HepG2 (cell line): ENCODE data around the gene SLC2A8. TPM values are rescaled to one million over a fixed set of nuclear protein-coding genes. Genes with fewer than 3 reads are reported as not detected.
A peak's percentile ranks its signal among the peaks of the same experiment; 100 is the strongest.

ENCODE experiments used
- ASH2L ChIP-seq: fragments of 300-600, 200-600 bp; sonication (generic); IDR thresholded peaks from 2 replicates; pipeline ENCODE4 v1.7.0; 2017; ENCODE audit warnings: low read depth, mild to moderate bottlenecking, moderate library complexity, mixed read lengths, low read length; ENCODE audit not compliant: insufficient read length
- FOXA1 ChIP-seq, 2 experiments: fragments of 450-650 bp in 1 of 2; sonication (generic) in 1 of 2; formaldehyde crosslinking in 1 of 2; IDR thresholded peaks; 2 replicates each; pipeline versions ENCODE4 v1.4.0 to v1.6.1; 2016 to 2020; ENCODE audit warnings: missing genetic modification reagents in 1 of 2
- FOXO1 ChIP-seq: sonication (generic); formaldehyde crosslinking; IDR thresholded peaks from 2 replicates; pipeline ENCODE4 v1.4.0; 2020; ENCODE audit warnings: missing genetic modification reagents
- HINFP ChIP-seq: sonication (generic); formaldehyde crosslinking; IDR thresholded peaks from 2 replicates; pipeline ENCODE4 v1.4.0; 2020; ENCODE audit warnings: low read depth, mild to moderate bottlenecking, missing genetic modification reagents
- KDM5B ChIP-seq: sonication (generic); formaldehyde crosslinking; IDR thresholded peaks from 2 replicates; pipeline ENCODE4 v1.4.0; 2020; ENCODE audit warnings: missing genetic modification reagents, mild to moderate bottlenecking, borderline replicate concordance
- MTF1 ChIP-seq: sonication (generic); formaldehyde crosslinking; IDR thresholded peaks from 2 replicates; pipeline ENCODE4 v1.5.0; 2020; ENCODE audit warnings: missing genetic modification reagents
- RARA ChIP-seq: IDR thresholded peaks from 2 replicates; pipeline ENCODE4 v1.6.1; 2016; ENCODE audit warnings: missing genetic modification reagents, missing compliant biosample characterization
- RFXANK ChIP-seq: IDR thresholded peaks from 2 replicates; pipeline ENCODE4 v1.6.1; 2016
- SIN3B ChIP-seq: fragments of 150-350 bp; IDR thresholded peaks from 2 replicates; pipeline ENCODE4 v1.6.1; 2014; ENCODE audit warnings: low read length
- SMAD1 ChIP-seq: sonication (generic); formaldehyde crosslinking; IDR thresholded peaks from 2 replicates; pipeline ENCODE4 v1.4.0; 2020; ENCODE audit warnings: missing genetic modification reagents, low read depth, mild to moderate bottlenecking, borderline replicate concordance
- TCF12 ChIP-seq, 2 experiments: fragments of 450-650 bp in 1 of 2; sonication (generic) in 1 of 2; formaldehyde crosslinking in 1 of 2; IDR thresholded peaks; 2 replicates each; pipeline versions ENCODE4 v1.6.1 to v1.8.0; 2017 to 2022; ENCODE audit warnings: antibody characterized with exemption in 1 of 2, mild to moderate bottlenecking in 1 of 2, missing genetic modification reagents in 1 of 2, moderate library complexity in 1 of 2
- ZFP41 ChIP-seq: sonication (generic); formaldehyde crosslinking; IDR thresholded peaks from 2 replicates; pipeline ENCODE4 v1.4.0; 2020; ENCODE audit warnings: mild to moderate bottlenecking, missing genetic modification reagents, borderline replicate concordance
- ZFY ChIP-seq: sonication (generic); formaldehyde crosslinking; IDR thresholded peaks from 2 replicates; pipeline ENCODE4 v1.4.0; 2020; ENCODE audit warnings: missing genetic modification reagents
- ZNF333 ChIP-seq: sonication (generic); formaldehyde crosslinking; IDR thresholded peaks from 2 replicates; pipeline ENCODE4 v1.4.0; 2020; ENCODE audit warnings: mild to moderate bottlenecking, missing genetic modification reagents, borderline replicate concordance
- ZNF547 ChIP-seq: sonication (generic); formaldehyde crosslinking; IDR thresholded peaks from 2 replicates; pipeline ENCODE4 v1.5.1; 2020; ENCODE audit warnings: mild to moderate bottlenecking, missing genetic modification reagents
- ZNF687 ChIP-seq: sonication (generic); formaldehyde crosslinking; IDR thresholded peaks from 2 replicates; pipeline ENCODE4 v1.5.1; 2020; ENCODE audit warnings: mild to moderate bottlenecking, missing genetic modification reagents, moderate library complexity
- ZNF878 ChIP-seq: sonication (generic); formaldehyde crosslinking; IDR thresholded peaks from 2 replicates; pipeline ENCODE4 v1.8.1; 2023; ENCODE audit warnings: mild to moderate bottlenecking, missing genetic modification reagents, moderate library complexity
- polyA plus RNA-seq, 8 experiments: library from polyadenylated mRNA; depleted of rRNA in 3 of 8; stranded (reverse) in 7 of 8; unstranded in 1 of 8; fragments of >200 nt; fragmentation: Illumina TruSeq in 4 of 8; extraction: Trizol in 4 of 8; gene quantifications; 2 replicates each; pipeline versions ENCODE4 v1.2.1 to v1.2.3, GENCODE V29; 2011 to 2016; ENCODE audit warnings: low read depth in 4 of 8, missing spikeins in 1 of 8, mixed read lengths in 1 of 8; ENCODE audit not compliant: insufficient read depth in 1 of 8
- total RNA-seq, 5 experiments: library from RNA; depleted of rRNA; stranded (reverse); fragments of >200 nt; fragmentation: Illumina TruSeq; extraction: Trizol; gene quantifications; 2 replicates each; pipeline ENCODE4 v1.2.3, GENCODE V29; 2016; ENCODE audit warnings: low read depth in 1 of 5
- TF ChIP-seq, protein P1 (sequence below): sonication (generic); formaldehyde crosslinking; IDR thresholded peaks from 2 replicates; pipeline ENCODE4 v1.8.1; 2023; ENCODE audit warnings: missing genetic modification reagents, mild to moderate bottlenecking, borderline replicate concordance
- TF ChIP-seq, protein P2 (sequence below): sonication (generic); formaldehyde crosslinking; IDR thresholded peaks from 2 replicates; pipeline ENCODE4 v1.4.0; 2020; ENCODE audit warnings: missing genetic modification reagents
- TF ChIP-seq, protein P3 (sequence below): IDR thresholded peaks from 2 replicates; pipeline ENCODE4 v1.6.1; 2016

Gene SLC2A8
- total and polyA plus RNA-seq, 2 of the 13 experiments (the other 11 are each of a cell fraction or from before 2014, with no cell fraction given) = 22.6 to 48.6 TPM

GRCh38 chr9:127390563-127390962, 6.4 kb upstream of the SLC2A8 start (continued):
- peak; percentile 71 for TF ChIP-seq ASH2L
- TF ChIP-seq, protein P1, sequence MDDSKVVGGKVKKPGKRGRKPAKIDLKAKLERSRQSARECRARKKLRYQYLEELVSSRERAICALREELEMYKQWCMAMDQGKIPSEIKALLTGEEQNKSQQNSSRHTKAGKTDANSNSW (CRISPR knock-in tag) = no peak
- TF ChIP-seq SIN3B = no peak
- TF ChIP-seq ZNF687 (CRISPR knock-in tag) = peak; percentile 76
- no peak for TF ChIP-seq MTF1 (CRISPR knock-in tag)
- no peak for TF ChIP-seq SMAD1
- TF ChIP-seq ZFY = peak; percentile 48
- no peak for TF ChIP-seq HINFP (CRISPR knock-in tag)
- TF ChIP-seq FOXO1 (CRISPR knock-in tag) = peak; percentile 80
- TF ChIP-seq ZFP41 (CRISPR knock-in tag) = no peak
- TF ChIP-seq FOXA1 (IDR thresholded peaks at IDR 0.05) = no peak
- TF ChIP-seq FOXA1 (CRISPR knock-in tag; IDR thresholded peaks at IDR 0.05) = peak; percentile 44; the same call in 1 of the 2 replicates
- peak; percentile 97 for TF ChIP-seq RARA (CRISPR knock-in tag)
- no peak for TF ChIP-seq TCF12 (IDR thresholded peaks at IDR 0.05)
- peak; percentile 87 for TF ChIP-seq TCF12 (CRISPR knock-in tag; IDR thresholded peaks at IDR 0.05)
- no peak for TF ChIP-seq ZNF547
- peak; percentile 55; the same call in 1 of the 2 replicates for TF ChIP-seq KDM5B (CRISPR knock-in tag)
- no peak; the same call in 1 of the 2 replicates for TF ChIP-seq RFXANK (CRISPR knock-in tag)
- 0 out of 2 replicates have a peak, but pooled peaks have one; percentile 54 for TF ChIP-seq ZNF878 (CRISPR knock-in tag)
- no peak for TF ChIP-seq ZNF333 (CRISPR knock-in tag)
- TF ChIP-seq, protein P2, sequence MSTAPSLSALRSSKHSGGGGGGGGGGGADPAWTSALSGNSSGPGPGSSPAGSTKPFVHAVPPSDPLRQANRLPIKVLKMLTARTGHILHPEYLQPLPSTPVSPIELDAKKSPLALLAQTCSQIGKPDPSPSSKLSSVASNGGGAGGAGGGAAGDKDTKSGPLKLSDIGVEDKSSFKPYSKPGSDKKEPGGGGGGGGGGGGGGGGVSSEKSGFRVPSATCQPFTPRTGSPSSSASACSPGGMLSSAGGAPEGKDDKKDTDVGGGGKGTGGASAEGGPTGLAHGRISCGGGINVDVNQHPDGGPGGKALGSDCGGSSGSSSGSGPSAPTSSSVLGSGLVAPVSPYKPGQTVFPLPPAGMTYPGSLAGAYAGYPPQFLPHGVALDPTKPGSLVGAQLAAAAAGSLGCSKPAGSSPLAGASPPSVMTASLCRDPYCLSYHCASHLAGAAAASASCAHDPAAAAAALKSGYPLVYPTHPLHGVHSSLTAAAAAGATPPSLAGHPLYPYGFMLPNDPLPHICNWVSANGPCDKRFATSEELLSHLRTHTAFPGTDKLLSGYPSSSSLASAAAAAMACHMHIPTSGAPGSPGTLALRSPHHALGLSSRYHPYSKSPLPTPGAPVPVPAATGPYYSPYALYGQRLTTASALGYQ (CRISPR knock-in tag) = peak; percentile 90
- TF ChIP-seq, protein P3, sequence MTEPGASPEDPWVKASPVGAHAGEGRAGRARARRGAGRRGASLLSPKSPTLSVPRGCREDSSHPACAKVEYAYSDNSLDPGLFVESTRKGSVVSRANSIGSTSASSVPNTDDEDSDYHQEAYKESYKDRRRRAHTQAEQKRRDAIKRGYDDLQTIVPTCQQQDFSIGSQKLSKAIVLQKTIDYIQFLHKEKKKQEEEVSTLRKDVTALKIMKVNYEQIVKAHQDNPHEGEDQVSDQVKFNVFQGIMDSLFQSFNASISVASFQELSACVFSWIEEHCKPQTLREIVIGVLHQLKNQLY (CRISPR knock-in tag) = peak; percentile 72; the same call in 1 of the 2 replicates
